WTC11 (cell line): ENCODE measurements around the gene NPAS1.

Source experiments
- CTCF ChIP-seq: fragments of 200-600 bp; IDR thresholded peaks from 2 replicates; pipeline ENCODE4 v1.8.0; 2022; ENCODE audit warnings: antibody characterized with exemption
- ZNF416 ChIP-seq: fragments of 250-450 bp; sonication (Bioruptor Pico); IDR thresholded peaks from 2 replicates; pipeline ENCODE4 v1.9.0; 2021; ENCODE audit warnings: mild to moderate bottlenecking, inconsistent platforms

- TF ChIP-seq CTCF (no peak), ZNF416 (CRISPR knock-in tag) (no peak)
Measured at GRCh38 chr19:47012617-47013016, 7.0 kb upstream of the NPAS1 start.
